HG02763 (cell line): Measurements from ENCODE around the gene CTDSP1.

Experiments used
- ATAC-seq: cut with Tn5 transposase; IDR thresholded peaks from one replicate; pipeline ENCODE4 v1.9.1; 2021; ENCODE audit warnings: mild to moderate bottlenecking, moderate library complexity; ENCODE audit not compliant: unreplicated experiment

CTDSP1 gene

DNA sequence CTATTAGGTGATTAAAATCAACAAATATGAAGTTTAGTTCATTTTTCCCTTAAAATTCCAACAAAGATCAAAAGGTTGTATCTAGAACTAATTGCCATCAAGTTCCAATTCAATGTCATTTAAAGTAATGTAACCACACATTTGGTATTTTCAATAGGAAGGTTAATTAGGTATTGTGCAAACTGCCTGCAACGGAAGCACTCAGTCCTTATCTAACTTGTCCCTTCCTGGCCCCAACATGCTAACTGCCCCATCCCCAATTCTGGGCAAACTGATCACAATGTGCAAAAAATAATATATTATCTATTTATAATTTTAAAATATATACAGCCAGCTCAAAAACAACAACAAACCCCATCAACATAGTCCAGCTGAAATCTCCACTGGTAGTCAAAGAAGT is 52.4 kb downstream of the CTDSP1 start:
- no peak for ATAC-seq
